Trophoblast cell (in vitro differentiated cells and primary cell): ENCODE measurements around the gene CDC42EP5. TPM values are rescaled to one million over a fixed set of nuclear protein-coding genes. Genes with fewer than 3 reads are reported as not detected.

ENCODE experiments used
- DNase-seq, 2 donors: peaks; one replicate each; pipeline ENCODE4 v3.0.0-alpha.2; 2016
- H2AFZ ChIP-seq: 2 replicates; pipeline ENCODE4 v1.6.1; 2013; ENCODE audit warnings: low read length, moderate library complexity, mild to moderate bottlenecking; ENCODE audit not compliant: insufficient read depth, poor library complexity
- H2AK5ac ChIP-seq: 2 replicates; pipeline ENCODE4 v1.6.1; 2013; ENCODE audit warnings: mild to moderate bottlenecking, low read length
- H2BK120ac ChIP-seq: 2 replicates; pipeline ENCODE4 v1.6.1; 2013; ENCODE audit warnings: low read length, mild to moderate bottlenecking, moderate library complexity; ENCODE audit not compliant: insufficient read depth, poor library complexity
- H2BK12ac ChIP-seq: 2 replicates; pipeline ENCODE4 v1.6.1; 2013; ENCODE audit warnings: mild to moderate bottlenecking, low read length, moderate library complexity
- H2BK5ac ChIP-seq: 2 replicates; pipeline ENCODE4 v1.6.1; 2013; ENCODE audit warnings: low read length, low read depth, moderate library complexity, mild to moderate bottlenecking; ENCODE audit not compliant: poor library complexity
- H3K14ac ChIP-seq: 2 replicates; pipeline ENCODE4 v1.6.1; 2013; ENCODE audit warnings: mild to moderate bottlenecking, low read length
- H3K18ac ChIP-seq: 2 replicates; pipeline ENCODE4 v1.6.1; 2013; ENCODE audit warnings: mild to moderate bottlenecking, low read length
- H3K23ac ChIP-seq: 2 replicates; pipeline ENCODE4 v1.6.1; 2013; ENCODE audit warnings: low read length
- H3K27ac ChIP-seq: 2 replicates; pipeline ENCODE4 v1.5.1; 2013; ENCODE audit warnings: low read depth, mild to moderate bottlenecking, inconsistent platforms, low read length, moderate library complexity
- H3K27me3 ChIP-seq: 2 replicates; pipeline ENCODE4 v1.6.1; 2013; ENCODE audit warnings: inconsistent platforms, mild to moderate bottlenecking, low read length, moderate library complexity; ENCODE audit not compliant: insufficient read depth
- H3K36me3 ChIP-seq, 2 experiments: 1 replicate in 1 of 2; 2 replicates in 1 of 2; pipeline ENCODE4 v1.6.1; 2013; ENCODE audit warnings: low read length in 2 of 2, mild to moderate bottlenecking in 2 of 2, moderate library complexity in 1 of 2; ENCODE audit not compliant: insufficient read depth in 2 of 2, control insufficient read depth in 1 of 2
- H3K4ac ChIP-seq: 2 replicates; pipeline ENCODE4 v1.6.1; 2013; ENCODE audit warnings: low read depth, mild to moderate bottlenecking, low read length, moderate library complexity
- H3K4me1 ChIP-seq, 2 experiments: 1 replicate in 1 of 2; 2 replicates in 1 of 2; pipeline ENCODE4 v1.6.1; 2013; ENCODE audit warnings: low read length in 2 of 2, mild to moderate bottlenecking in 2 of 2, moderate library complexity in 1 of 2; ENCODE audit not compliant: insufficient read depth in 2 of 2, control insufficient read depth in 1 of 2
- H3K4me2 ChIP-seq: 2 replicates; pipeline ENCODE4 v1.6.1; 2013; ENCODE audit warnings: inconsistent platforms, mild to moderate bottlenecking, low read length, moderate library complexity
- H3K4me3 ChIP-seq: 2 replicates; pipeline ENCODE4 v1.5.1; 2013; ENCODE audit warnings: mild to moderate bottlenecking, low read depth, low read length, inconsistent platforms
- H3K79me1 ChIP-seq: one replicate; pipeline ENCODE4 v1.6.1; 2013; ENCODE audit warnings: low read length
- H3K79me2 ChIP-seq: 2 replicates; pipeline ENCODE4 v1.6.1; 2013; ENCODE audit warnings: low read length, mild to moderate bottlenecking; ENCODE audit not compliant: control insufficient read depth, insufficient read depth, poor library complexity
- H3K9ac ChIP-seq: 2 replicates; pipeline ENCODE4 v1.6.1; 2013; ENCODE audit warnings: mild to moderate bottlenecking, low read length
- H3K9me3 ChIP-seq: 2 replicates; pipeline ENCODE4 v1.6.1; 2013; ENCODE audit warnings: low read depth, mild to moderate bottlenecking, control low read depth, inconsistent platforms, low read length; ENCODE audit not compliant: insufficient read depth
- H4K12ac ChIP-seq: 2 replicates; pipeline ENCODE4 v1.6.1; 2013; ENCODE audit warnings: low read depth, mild to moderate bottlenecking, low read length, moderate library complexity
- H4K8ac ChIP-seq: 2 replicates; pipeline ENCODE4 v1.6.1; 2013; ENCODE audit warnings: low read depth, mild to moderate bottlenecking, low read length, moderate library complexity
- H4K91ac ChIP-seq: one replicate; pipeline ENCODE4 v1.6.1; 2013; ENCODE audit warnings: low read depth, mild to moderate bottlenecking, low read length, moderate library complexity
- WGBS: extraction: QIAGEN DNeasy Blood & Tissue Kit; methylation state at CpG from one replicate; pipeline ENCODE4 v1.1.7; 2013; ENCODE audit warnings: missing lambda C conversion rate; ENCODE audit not compliant: insufficient read length, insufficient coverage; ENCODE audit errors: extremely low coverage; 5-methylcytosine and 5-hydroxymethylcytosine counted together
- polyA plus RNA-seq: library from polyadenylated mRNA; stranded (reverse); fragments of 200-250 nt; gene quantifications from 2 replicates; pipeline ENCODE4 v1.2.3, GENCODE V29; 2013

Gene CDC42EP5, protein sequence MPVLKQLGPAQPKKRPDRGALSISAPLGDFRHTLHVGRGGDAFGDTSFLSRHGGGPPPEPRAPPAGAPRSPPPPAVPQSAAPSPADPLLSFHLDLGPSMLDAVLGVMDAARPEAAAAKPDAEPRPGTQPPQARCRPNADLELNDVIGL
- polyA plus RNA-seq = 9.5 and 12.2 TPM in 2 replicates

DNA sequence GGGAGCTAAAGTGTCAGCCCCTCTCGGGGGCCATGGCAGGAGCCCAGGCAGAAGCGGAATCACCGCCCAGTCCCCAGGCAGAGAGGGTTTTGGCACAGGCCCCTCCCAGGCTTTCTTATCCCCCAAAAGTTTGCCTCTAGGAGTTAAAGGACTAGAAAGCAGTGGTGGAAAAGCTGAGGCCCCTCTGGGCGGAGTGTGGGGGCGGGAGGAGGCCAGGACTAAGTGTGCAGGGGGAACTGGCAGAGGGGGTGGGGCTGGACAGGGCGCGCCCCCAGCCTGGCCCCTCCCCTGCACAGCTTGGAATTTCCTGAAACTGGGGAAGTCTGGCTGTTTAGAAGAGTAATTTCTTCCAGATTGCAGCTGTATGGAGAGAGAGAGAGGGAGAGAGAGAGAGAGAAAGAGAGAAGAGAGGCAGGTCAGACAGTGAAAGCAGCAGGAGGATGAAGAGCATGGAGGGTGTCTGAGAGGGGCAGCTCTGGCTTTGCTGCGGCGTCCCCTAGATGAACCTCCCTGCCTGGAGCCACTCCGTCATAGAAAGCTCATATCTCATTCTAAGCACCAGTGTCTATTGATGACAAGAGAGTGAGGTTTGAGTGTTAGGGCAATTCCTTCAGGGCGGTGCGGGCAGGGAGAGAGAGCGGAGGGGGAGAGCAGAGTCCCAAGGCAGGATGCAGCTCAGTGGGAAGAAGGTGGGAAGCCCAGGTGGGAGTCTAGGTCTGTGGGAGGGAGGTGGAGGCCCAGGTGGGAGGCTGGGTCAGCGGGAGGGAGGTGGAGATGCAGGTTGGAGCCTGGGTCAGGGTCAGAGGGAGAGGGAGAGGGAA, at the start of gene CDC42EP5:
CDC42EP5 (minus strand) TSS at position 226 of the 821 bp plus-strand sequence. CDS start 7,749 bp downstream, outside the sequence.
- H3K4me1 ChIP-seq = peaks cover 12 to 19% of the 10 kb centered on the region in 2 experiments

DNA sequence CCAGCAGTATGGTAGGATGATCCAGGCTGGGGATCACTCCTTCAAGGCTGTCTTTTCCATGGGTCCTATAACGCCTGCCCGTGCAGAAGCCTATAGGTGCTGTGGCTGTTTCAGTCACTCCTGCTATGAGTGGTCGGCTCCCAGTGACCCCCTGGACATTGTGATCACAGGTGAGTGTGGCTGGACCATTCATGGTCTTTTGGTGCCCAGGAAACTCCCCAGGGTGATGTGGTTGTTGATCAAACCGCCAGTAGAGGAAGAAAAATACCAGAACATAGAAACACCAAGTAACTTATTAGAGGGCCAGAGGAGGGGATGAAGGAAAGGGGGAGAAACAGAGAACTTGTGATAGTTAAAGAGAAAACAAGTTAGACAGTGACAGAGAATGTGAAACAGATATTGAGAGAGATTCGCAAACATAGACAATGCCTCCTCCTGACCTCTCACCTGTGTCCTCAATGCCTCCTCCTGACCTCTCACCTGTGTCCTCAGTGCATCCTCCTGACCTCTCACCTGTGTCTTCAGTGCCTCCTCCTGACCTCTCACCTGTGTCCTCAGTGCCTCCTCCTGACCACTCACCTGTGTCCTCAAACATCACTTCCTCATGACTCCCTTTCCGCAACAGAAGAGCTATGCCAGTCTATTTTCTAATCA, 48.9 kb upstream of the CDC42EP5 start:
- DNase-seq = no peak
- Histone ChIP-seq H3K4me2 (no peak overlapping the region), H3K23ac (no peak overlapping the region), H4K8ac (no peak overlapping the region), H2BK5ac (no peak overlapping the region), H3K79me2 (no peaks in the 10 kb centered on the region), H3K14ac (no peak overlapping the region), H3K4me1 (no peaks in the 10 kb centered on the region), H3K4me3 (peak overlapping the region; percentile 56), H3K27ac (no peak overlapping the region), H3K79me1 (no peaks in the 10 kb centered on the region), H3K27me3 (no peaks in the 10 kb centered on the region), H3K18ac (no peak overlapping the region), H3K9me3 (peaks cover 27% of the 10 kb centered on the region), H3K9ac (no peak overlapping the region), H2BK12ac (no peak overlapping the region), H2AFZ (no peak overlapping the region), H3K4ac (no peak overlapping the region), H4K12ac (no peak overlapping the region), H4K91ac (no peak overlapping the region), H3K36me3 (no peaks in the 10 kb centered on the region), H2BK120ac (no peak overlapping the region), H2AK5ac (no peak overlapping the region)
- WGBS = no CpG with 5 or more reads among the region's 6 CpGs

More for the DNA sequence above, at the start of gene CDC42EP5:
- Histone ChIP-seq H3K4me2 (peak within 1 kb of the TSS; percentile 63), H2BK12ac (peak within 1 kb of the TSS; percentile 35), H3K23ac (no peak within 1 kb of the TSS), H2AK5ac (peak within 1 kb of the TSS; percentile 11), H3K9ac (peak within 1 kb of the TSS; percentile 27), H3K18ac (no peak within 1 kb of the TSS), H3K79me1 (peaks cover 5% of the 10 kb centered on the region), H3K9me3 (no peaks in the 10 kb centered on the region), H3K14ac (peak within 1 kb of the TSS; percentile 48), H4K91ac (peak within 1 kb of the TSS; percentile 29), H3K4ac (peak within 1 kb of the TSS; percentile 11), H3K27me3 (peaks cover 12% of the 10 kb centered on the region), H2BK5ac (peak within 1 kb of the TSS; percentile 7), H4K8ac (peak within 1 kb of the TSS; percentile 59), H3K4me3 (no peak within 1 kb of the TSS), H4K12ac (peak within 1 kb of the TSS; percentile 22), H2BK120ac (no peak within 1 kb of the TSS), H2AFZ (peak within 1 kb of the TSS; percentile 38), H3K36me3 (no peaks in the 10 kb centered on the region), H3K27ac (peak within 1 kb of the TSS; percentile 11), H3K79me2 (no peaks in the 10 kb centered on the region)
- DNase-seq = peak; percentile 60 to 72
- no CpG with 5 or more reads among the region's 14 CpGs for WGBS

DNA sequence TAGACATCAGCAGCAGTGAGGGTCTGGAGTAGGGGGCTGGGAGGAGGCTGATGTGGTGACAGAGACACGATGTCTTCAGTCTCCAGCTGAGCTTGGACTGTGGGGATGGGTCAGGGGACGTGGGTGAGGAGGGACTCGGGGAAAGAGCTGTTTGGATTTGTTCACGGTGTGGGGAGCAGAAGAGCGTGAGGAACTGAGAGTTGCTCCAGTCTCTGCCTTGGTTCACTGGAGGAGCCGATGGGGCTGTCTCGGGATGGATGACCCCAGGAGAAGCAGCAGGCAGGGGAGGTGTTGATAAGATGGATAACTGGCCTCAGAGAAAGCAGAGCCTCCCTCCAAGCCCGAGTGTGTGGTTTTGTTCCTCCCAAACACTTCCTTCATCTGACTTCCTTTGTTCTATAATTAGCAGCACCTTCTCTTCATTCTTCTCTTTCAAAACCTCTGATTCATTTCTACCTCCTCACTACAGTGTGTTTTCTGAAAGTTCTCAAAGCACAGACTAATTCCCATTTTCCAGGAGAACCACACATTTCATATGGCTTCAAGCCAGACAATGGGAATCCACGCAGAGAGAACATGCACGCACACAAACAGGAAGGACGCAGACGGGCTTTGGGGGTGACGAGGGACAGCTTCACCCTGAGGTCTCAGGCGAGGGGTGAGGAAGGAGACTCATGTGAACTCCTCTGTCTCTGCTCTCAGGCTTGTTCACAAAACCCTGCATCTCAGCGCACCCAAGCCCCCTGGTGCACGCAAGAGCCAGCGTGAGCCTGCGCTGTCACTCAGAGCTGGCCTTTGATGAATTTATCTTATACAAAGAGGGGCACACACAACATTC, 48.1 kb upstream of the CDC42EP5 start:
- Histone ChIP-seq H2BK12ac (no peak overlapping the region), H2AK5ac (no peak overlapping the region), H3K18ac (no peak overlapping the region), H3K9me3 (peaks cover 23% of the 10 kb centered on the region), H3K23ac (no peak overlapping the region), H2BK5ac (no peak overlapping the region), H3K79me2 (no peaks in the 10 kb centered on the region), H4K8ac (no peak overlapping the region), H3K4me1 (no peaks in the 10 kb centered on the region), H2BK120ac (no peak overlapping the region), H3K36me3 (no peaks in the 10 kb centered on the region), H4K91ac (no peak overlapping the region), H3K27me3 (no peaks in the 10 kb centered on the region), H3K27ac (no peak overlapping the region), H3K9ac (no peak overlapping the region), H2AFZ (no peak overlapping the region), H3K79me1 (no peaks in the 10 kb centered on the region), H3K14ac (no peak overlapping the region), H3K4ac (no peak overlapping the region), H3K4me2 (no peak overlapping the region), H4K12ac (no peak overlapping the region), H3K4me3 (no peak overlapping the region)
- no CpG with 5 or more reads among the region's 18 CpGs for WGBS
- no peak for DNase-seq

DNA sequence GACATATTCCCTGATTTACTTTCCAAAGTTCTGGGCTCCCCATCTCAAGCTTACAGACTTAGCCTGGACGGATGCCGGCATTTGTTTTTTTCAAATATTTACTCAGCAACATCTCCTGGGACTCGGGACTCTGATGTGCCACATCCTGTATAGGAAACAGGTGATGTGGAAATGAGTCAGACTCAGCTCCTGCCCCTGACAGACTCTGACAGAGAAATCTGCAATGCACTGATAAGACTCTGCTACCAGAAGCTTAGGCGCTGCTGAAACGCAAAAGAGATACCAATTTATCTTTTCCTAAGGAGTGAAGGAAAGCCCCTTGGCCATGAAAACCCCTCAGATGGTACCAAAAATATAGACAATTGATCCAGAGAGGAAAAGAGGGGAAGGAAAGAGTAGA, 45.7 kb upstream of the CDC42EP5 start:
- Histone ChIP-seq H2AK5ac (no peak overlapping the region), H2BK5ac (no peak overlapping the region), H3K14ac (no peak overlapping the region)

More for the DNA sequence above, 45.7 kb upstream of the CDC42EP5 start:
- H2BK120ac ChIP-seq = no peak overlapping the region
- no peak overlapping the region for H4K8ac ChIP-seq
- no peaks in the 10 kb centered on the region for H3K36me3 ChIP-seq
- no peak overlapping the region for H3K4me2 ChIP-seq
- no peak overlapping the region for H4K91ac ChIP-seq
- no CpG with 5 or more reads among the region's 5 CpGs for WGBS
- H3K9ac ChIP-seq = no peak overlapping the region
- no peak overlapping the region for H3K18ac ChIP-seq
- no peak overlapping the region for H2BK12ac ChIP-seq
- H3K27me3 ChIP-seq = no peaks in the 10 kb centered on the region
- H4K12ac ChIP-seq = no peak overlapping the region
- H3K79me2 ChIP-seq = no peaks in the 10 kb centered on the region
- H3K4me3 ChIP-seq = no peak overlapping the region
- H2AFZ ChIP-seq = no peak overlapping the region
- H3K9me3 ChIP-seq = peaks cover 36% of the 10 kb centered on the region
- no peaks in the 10 kb centered on the region for H3K4me1 ChIP-seq
- no peaks in the 10 kb centered on the region for H3K79me1 ChIP-seq
- peak; percentile 42 to 57 for DNase-seq
- no peak overlapping the region for H3K27ac ChIP-seq
- H3K23ac ChIP-seq = no peak overlapping the region
- no peak overlapping the region for H3K4ac ChIP-seq
